IPS DF 19.7 (cell line): Measurements from ENCODE around the gene KRTAP15-1.

Experiments
- DNase-seq: peaks from one replicate; pipeline ENCODE4 v3.0.0-alpha.2; 2013; ENCODE audit warnings: low read depth, low spot score

Gene KRTAP15-1, protein sequence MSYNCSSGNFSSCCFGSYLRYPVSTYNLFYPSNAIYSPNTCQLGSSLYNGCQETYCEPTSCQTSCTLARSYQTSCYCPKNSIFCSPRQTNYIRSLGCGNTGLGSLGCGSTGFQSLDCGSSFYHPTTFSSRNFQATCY

DNA sequence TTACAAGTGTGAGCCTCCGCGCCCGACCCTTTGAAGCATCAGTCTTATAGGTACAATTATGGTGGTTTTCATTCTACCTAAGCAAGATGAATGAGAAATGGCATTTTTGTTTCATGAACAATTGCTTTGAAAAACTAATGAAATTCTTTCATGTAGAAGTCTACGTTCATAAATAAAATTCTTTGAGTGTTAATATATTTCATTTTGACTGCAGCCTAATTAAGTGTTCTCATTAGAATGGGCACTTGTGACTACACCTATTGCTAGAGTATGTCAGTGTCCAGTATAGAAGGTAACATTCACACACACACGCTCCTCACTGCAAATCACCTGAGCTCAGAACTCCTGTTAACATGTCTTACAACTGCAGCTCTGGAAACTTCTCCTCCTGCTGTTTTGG, at the start of gene KRTAP15-1:
Gene KRTAP15-1, plus strand, starts transcription at position 301 of the 400 bp plus-strand sequence. Its CDS starts 53 bp downstream, at position 354.
- no peak for DNase-seq

DNA sequence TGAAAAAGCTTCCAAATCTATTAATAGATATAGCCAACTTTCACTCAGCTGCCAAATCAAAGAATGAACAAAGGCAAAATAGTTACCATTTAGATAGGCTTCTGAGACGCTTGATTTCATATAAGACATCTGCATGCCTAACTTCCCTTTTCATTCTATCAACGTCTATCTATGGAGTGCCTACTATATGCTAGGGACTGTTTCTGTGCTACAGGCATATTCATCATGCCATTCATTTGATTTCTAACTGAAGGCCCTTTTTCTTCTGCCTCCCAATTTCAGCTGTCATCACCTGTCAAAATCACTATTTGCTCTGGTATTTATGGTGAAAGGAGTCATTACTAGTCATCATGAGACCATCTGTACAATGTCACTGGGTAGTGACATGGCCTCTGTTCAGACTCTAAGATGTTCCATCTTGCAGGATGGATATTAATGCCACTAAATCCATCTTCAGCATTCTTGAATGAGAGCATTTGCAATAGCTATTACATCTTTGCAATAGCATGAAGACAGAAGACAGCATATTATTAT, 48.5 kb upstream of the KRTAP15-1 start:
- no peak for DNase-seq

GRCh38 chr21:30395731-30396130, 44.3 kb upstream of the KRTAP15-1 start, which contains the start of gene KRTAP13-1:
TSS of gene KRTAP13-1 (plus strand) at chr21:30396031. CDS start at chr21:30396087, 56 bp downstream.
- DNase-seq, result no peak

GRCh38 chr21:30408782-30409494, 31.1 kb upstream of the KRTAP15-1 start:
- DNase-seq, result peak; percentile 81

GRCh38 chr21:30415993-30416392, 24.1 kb upstream of the KRTAP15-1 start:
- DNase-seq, result no peak

DNA sequence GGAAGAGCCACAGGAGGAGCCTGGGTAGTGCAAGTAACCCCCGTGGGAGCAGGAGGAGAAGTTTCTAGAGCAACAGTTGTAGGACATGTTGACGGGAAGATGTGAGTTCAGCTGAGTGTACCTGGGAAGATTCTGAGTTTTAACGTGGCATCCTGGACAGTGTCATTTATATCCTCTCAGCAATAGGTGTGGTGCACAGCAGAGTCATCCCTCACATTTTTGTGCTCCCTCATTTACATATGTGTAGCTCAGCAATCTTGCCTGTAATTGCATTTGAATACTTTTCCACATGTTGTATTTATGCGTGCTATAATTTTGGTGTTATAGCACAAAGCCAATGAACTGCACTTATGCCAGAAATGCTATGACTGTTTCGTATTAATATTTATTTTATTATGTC, 14.2 kb upstream of the KRTAP15-1 start, which contains the start of gene KRTAP13-3:
Gene KRTAP13-3, minus strand, starts transcription at position 101 of the 400 bp plus-strand sequence. Its CDS starts 14 bp downstream, at position 87.
- DNase-seq, result no peak

GRCh38 chr21:30426731-30427130, 13.3 kb upstream of the KRTAP15-1 start:
- no peak for DNase-seq

DNA sequence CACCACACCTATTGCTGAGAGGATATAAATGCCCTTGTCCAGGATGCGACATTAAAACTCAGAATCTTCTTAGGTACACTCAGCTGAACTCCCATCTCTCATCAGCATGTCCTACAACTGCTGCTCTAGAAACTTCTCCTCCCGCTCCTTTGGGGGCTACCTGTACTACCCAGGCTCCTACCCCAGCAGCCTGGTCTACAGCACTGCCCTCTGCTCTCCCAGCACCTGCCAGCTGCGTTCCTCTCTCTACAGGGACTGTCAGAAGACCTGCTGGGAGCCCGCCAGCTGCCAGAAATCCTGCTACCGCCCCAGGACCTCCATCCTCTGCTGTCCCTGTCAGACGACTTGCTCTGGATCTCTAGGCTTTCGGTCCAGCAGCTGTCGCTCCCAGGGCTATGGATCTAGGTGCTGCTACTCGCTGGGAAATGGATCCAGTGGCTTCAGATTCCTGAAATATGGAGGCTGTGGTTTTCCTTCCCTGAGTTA, 9.9 kb upstream of the KRTAP15-1 start, which contains the start of gene KRTAP13-4:
Gene KRTAP13-4, plus strand, starts transcription at position 51 of the 486 bp plus-strand sequence. Its CDS starts 56 bp downstream, at position 107.
- no peak for DNase-seq

DNA sequence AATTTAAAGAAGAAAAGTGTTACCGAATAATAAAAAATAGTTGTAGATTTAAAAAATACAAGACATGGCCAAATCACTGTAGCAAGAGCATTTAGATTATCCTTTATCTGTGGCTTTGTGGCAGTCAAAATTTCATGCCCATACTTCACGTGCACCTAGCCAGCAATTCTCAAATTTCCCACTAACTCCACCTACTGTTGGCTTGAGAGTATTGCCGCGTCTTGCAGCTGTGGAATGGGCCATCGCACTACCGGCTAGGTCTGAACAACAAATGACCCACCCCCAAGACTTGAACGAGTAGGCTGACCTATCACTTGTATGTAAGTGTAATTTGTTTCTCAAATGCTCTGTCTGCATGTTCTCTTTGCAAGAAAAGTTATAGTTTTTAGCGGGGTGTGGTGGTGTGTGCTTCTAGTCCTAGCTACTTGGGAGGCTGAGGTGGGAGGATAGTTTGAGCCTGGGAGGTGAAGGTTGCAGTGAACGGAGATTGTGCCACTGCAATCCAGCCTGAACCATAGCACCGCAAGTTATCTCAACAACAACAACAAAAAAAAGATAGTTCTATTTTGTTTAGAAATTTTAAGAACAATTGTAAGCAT, 5.9 kb upstream of the KRTAP15-1 start:
- DNase-seq, result no peak

- DNase-seq, result no peak
Observed at GRCh38 chr21:30437010-30437565, 3.0 kb upstream of the KRTAP15-1 start.

- DNase-seq, result no peak
Observed at GRCh38 chr21:30443226-30443625, 3.2 kb downstream of the KRTAP15-1 start.

DNA sequence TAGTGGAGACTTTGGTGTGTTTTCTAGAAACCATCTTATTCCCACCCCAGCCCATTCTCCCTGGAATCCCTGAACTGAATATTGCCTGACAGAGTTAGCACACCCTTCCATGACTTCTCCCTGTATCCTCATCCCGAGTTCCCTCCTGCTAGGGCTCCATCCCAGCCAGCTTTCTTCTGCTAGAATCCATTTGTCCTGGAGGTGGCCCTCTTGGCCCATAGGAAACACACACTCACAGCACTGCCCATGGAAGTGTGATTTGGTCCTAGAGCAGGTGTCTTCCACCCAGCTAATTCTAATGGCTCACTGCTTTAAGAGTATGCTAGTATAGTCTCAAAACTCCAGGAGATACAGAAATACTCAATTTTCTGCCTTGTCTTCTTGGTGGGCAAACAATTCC, 4.1 kb downstream of the KRTAP15-1 start:
- no peak for DNase-seq

DNA sequence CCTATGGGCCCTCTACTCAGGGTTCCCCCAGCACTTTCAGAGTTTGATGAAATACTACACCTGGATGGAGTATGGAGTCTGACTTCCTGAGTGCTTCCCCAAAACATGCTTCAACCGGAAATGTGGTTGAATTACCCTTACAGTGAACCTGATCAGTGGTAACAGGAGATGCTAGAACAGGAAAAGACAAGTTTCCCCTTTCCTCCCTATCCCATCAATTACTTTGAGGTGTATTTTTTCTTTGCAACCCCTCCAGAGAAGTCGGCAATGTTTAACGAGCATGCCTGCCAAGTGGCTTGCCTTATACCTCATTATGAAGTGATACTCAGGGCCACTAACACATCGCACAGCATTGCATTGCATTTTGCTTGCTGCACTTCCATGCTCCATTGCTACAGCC, 7.0 kb downstream of the KRTAP15-1 start:
- no peak for DNase-seq

GRCh38 chr21:30448514-30448913, 8.4 kb downstream of the KRTAP15-1 start:
- DNase-seq, result no peak

DNA sequence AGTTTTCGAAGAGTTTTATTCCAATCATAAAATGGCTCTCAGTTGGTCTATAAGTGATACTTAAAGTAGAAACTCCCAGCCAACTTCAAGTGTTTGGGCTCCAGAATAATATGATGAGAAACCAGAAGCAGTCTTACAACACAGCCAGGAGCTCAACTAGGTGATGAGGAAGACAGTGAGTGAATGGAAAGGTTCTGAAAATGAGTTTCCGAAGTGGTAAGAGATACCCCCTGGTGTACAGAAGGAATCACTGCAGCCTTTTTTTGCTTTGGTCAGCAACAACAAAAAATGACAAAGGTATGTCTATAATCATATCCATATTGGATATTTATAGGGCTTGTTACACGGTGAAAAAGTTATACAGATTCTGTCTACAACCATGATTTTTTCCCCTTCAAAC, 23.6 kb downstream of the KRTAP15-1 start:
- no peak for DNase-seq

DNA sequence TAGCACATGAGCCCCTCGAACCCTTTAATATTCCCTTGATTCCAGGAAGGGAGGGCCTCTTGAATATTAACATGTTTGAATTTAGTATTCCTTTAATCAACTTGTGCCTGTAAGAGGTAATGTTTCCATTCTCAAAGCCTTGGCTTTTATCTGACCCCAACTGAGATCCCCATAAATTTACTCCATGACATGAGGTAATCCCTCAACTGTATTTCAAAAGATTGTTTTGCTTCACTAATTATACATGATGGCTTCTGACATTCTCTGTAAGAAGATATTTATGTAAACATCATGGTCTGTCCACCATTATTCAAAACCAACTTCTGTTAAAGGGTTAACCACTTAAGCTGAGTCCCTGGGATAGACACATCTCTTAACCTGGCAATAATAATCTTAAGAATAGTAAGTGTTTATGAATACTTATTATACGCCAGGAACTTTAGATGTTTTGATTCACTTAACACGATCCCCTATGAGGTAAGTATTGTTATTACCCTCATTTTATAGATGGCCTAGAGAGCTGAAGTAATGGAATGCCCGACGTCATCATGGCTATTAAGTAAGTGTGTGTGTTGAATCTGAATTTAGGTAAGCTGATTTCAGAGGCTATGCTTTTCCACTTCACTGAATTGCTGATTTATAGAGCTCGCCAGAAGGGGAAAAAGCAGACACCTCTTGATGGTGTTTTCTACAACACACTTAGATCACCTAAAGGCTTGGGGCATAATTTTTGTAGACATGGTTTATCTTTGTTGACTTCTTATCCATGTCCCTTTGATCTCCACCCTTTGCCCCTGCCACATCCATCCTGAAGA, 29.0 kb downstream of the KRTAP15-1 start:
- DNase-seq, result no peak

DNA sequence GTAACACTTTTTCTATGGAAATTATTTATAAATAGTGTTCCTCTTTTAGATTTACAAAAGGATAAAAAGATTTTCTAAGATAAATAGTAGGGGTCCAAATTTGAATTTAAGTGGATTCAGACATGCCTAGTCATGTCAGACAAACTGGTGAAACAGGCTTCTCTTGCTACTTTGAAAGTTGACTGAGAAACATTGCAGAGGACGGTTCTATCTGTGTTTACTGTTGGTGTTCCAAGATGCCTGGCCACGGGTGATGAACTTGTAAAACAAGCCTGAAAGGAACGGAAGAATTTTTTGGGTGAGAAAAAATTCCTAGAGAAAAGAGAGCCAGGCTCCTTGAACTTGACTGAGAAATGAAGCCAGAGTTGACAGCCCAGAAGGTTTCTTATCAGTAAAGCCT, 37.9 kb downstream of the KRTAP15-1 start:
- DNase-seq, result no peak

GRCh38 chr21:30479259-30479658, 39.2 kb downstream of the KRTAP15-1 start:
- DNase-seq, result no peak

- no peak for DNase-seq
Observed at GRCh38 chr21:30480145-30480544, 40.1 kb downstream of the KRTAP15-1 start, which contains the start of gene KRTAP19-1. TSS of gene KRTAP19-1 (minus strand) at chr21:30480367. CDS start at chr21:30480317, 50 bp downstream.

DNA sequence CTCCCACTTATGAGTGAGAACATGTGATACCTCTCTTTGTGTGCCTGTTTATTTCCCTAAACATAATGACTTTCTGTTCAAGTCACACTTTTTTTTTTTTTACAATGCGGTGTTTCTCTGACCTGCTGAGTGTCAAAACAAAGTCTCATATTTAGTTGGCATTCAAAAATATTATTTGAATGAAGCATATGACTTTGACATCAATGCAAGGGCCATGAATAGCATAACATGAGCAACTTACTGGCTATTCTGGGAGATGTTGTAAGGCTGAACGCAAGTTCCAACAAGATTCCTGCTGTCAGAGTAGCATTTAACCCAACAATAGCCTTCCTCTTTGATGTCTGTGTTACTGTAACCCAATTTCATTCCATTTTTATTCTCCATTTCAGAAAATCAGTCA, 42.1 kb downstream of the KRTAP15-1 start:
- DNase-seq, result no peak

- no peak for DNase-seq
Observed at GRCh38 chr21:30486180-30486579, 46.1 kb downstream of the KRTAP15-1 start.
